ENCODE data around the gene IGFL1. TPM values are rescaled to one million over a fixed set of nuclear protein-coding genes. Genes with fewer than 3 reads are reported as not detected.
"Not testable (repeated sequence)": the region's sequence is repeated elsewhere in the genome, so short reads cannot be mapped to it uniquely, and the experiment has no call there.

Gene IGFL1
- total RNA-seq, 1 donor from 2014 or later, result not detected

DNA sequence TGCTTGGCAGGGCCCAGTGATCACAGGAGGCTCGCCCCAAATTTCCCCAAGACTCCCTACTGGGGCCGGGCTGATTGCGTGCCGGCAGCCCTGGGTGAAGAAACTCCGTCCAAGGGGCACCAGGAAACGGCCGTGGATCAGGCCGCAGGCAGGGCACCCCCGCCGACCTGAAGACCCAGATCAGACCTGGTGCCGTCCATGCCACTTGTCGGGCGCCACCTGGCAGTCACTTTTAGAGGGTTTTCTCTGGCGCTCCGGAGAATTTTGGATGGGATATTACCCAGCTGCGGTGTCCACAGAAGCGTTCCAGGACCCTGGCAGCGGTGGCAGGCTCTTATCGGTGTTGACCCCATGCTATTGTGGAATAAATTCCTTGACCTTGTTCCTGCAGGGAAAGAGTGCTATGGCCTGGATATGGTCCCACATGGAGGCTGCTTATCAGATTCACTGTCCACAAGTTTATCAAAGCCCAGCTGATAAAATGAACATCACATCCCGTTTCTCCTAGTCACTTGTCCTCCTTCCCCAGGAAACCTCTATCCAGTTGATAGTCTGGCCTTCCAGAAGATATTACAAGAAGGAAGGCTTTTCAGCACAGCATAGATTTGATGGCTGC lies 43.3 kb upstream of the IGFL1 start:
- DNase-seq (ENCODE audit: low spot score), result no peak
- TF ChIP-seq, protein P1, sequence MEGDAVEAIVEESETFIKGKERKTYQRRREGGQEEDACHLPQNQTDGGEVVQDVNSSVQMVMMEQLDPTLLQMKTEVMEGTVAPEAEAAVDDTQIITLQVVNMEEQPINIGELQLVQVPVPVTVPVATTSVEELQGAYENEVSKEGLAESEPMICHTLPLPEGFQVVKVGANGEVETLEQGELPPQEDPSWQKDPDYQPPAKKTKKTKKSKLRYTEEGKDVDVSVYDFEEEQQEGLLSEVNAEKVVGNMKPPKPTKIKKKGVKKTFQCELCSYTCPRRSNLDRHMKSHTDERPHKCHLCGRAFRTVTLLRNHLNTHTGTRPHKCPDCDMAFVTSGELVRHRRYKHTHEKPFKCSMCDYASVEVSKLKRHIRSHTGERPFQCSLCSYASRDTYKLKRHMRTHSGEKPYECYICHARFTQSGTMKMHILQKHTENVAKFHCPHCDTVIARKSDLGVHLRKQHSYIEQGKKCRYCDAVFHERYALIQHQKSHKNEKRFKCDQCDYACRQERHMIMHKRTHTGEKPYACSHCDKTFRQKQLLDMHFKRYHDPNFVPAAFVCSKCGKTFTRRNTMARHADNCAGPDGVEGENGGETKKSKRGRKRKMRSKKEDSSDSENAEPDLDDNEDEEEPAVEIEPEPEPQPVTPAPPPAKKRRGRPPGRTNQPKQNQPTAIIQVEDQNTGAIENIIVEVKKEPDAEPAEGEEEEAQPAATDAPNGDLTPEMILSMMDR (IDR thresholded peaks at IDR 0.05; ENCODE audit: unreplicated experiment), result no peak
- peaks cover 5% of the 10 kb centered on the region for H3K4me1 Mint-ChIP-seq (ENCODE audit: unreplicated experiment)
- H3K36me3 Mint-ChIP-seq (ENCODE audit: low read depth, unreplicated experiment), result peaks cover 3% of the 10 kb centered on the region
- H3K27me3 Mint-ChIP-seq (ENCODE audit: unreplicated experiment), result peaks cover 2% of the 10 kb centered on the region
- H3K4me3 Mint-ChIP-seq (ENCODE audit: unreplicated experiment), result no peak overlapping the region
- no peaks in the 10 kb centered on the region for H3K9me3 Mint-ChIP-seq (ENCODE audit: unreplicated experiment)
- no peak overlapping the region for H3K27ac Mint-ChIP-seq (ENCODE audit: unreplicated experiment)

DNA sequence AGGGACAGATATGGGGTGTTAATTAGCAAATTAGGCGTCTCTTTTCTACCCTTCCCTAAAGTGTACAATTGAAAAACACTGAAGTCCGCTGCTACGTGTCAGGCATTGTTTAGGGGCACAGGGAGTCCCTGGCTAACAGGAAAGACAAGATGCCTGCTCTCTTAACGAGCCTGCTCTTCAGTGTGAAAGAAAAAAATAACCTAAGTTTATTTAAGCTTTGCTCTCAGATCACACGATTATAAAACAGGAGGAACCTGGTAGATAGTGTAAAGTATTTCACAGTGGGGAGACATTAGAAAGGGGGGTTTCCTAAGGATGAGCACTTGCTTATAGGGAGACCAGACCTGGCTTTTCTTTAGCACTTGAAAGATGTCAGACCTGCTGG lies 42.8 kb upstream of the IGFL1 start:
- Mint-ChIP-seq H3K4me3 (ENCODE audit: unreplicated experiment) (no peak overlapping the region), H3K27ac (ENCODE audit: unreplicated experiment) (no peak overlapping the region), H3K27me3 (ENCODE audit: unreplicated experiment) (peaks cover 2% of the 10 kb centered on the region), H3K9me3 (ENCODE audit: unreplicated experiment) (no peaks in the 10 kb centered on the region), H3K4me1 (ENCODE audit: unreplicated experiment) (peaks cover 5% of the 10 kb centered on the region), H3K36me3 (ENCODE audit: low read depth, unreplicated experiment) (peaks cover 3% of the 10 kb centered on the region)
- TF ChIP-seq, protein P1 (IDR thresholded peaks at IDR 0.05; ENCODE audit: unreplicated experiment), result no peak
- no peak for DNase-seq (ENCODE audit: low spot score)

DNA sequence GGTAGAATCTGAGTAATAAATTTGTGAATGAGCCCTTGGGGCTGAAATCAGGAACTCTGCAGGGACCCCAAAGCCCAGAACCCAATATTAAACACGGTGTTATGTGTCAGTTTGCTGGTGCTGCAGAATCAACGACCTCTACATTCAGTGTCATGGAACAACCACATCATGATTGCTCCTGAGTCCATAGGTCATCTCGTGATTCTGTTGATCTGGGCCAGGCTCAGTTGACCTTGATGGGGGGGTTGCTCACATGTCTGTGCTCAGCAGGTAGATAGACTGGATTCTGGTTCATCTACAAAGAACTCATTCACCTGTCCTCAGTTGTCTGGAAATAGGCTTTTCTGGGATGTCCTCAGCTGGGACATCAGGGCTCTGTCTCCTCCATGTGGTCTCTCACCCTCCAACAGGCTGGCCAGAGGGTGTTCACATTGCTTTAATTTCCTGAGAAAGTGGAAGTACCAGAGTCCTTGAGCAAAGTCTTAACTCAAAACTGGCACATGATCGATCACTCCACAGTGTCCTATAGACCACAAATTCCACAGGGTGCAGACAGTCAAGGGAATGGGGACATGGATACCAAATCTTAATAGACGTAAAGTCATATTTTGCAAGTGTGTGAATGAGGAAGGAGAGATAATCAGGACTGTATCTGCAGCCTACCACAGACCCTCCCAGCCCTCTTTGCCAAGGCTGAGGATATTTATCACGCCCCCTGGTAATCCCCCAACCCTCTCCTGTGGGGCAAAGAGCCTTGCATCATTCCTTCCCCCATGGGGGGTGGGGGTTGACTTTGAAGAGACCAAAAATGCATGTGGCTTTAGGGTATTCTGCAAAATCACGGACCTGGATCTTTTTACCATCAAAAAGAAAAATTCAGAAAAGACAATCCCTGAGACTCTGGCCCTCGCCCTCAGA lies 39.3 kb upstream of the IGFL1 start:
- Mint-ChIP-seq H3K27ac (ENCODE audit: unreplicated experiment) (no peak overlapping the region), H3K4me1 (ENCODE audit: unreplicated experiment) (peaks cover 5% of the 10 kb centered on the region), H3K4me3 (ENCODE audit: unreplicated experiment) (no peak overlapping the region), H3K36me3 (ENCODE audit: low read depth, unreplicated experiment) (no peaks in the 10 kb centered on the region), H3K27me3 (ENCODE audit: unreplicated experiment) (no peaks in the 10 kb centered on the region), H3K9me3 (ENCODE audit: unreplicated experiment) (no peaks in the 10 kb centered on the region)
- no peak for DNase-seq (ENCODE audit: low spot score)
- TF ChIP-seq, protein P1 (IDR thresholded peaks at IDR 0.05; ENCODE audit: unreplicated experiment), result no peak

DNA sequence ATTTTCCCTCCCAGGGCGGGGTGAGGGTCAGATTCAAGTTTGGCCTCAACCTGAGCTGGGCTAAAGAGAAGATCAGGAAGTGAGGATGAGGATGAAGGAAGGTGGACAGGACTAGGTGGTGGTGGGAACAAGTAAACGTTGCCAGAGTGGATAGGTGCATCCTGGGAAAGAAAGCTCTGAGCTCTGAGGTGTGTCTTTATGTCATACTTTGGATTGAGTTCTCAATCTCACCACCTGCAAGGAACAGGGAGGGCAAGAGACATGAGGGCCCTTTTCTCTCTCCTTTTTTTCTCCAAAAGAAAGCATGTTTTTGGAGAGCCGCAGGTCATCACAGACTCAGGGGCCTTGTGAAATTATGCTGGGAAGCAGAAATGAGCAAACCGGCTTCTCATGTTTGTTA lies 38.2 kb upstream of the IGFL1 start:
- Mint-ChIP-seq H3K4me3 (ENCODE audit: unreplicated experiment) (no peak overlapping the region), H3K9me3 (ENCODE audit: unreplicated experiment) (no peaks in the 10 kb centered on the region), H3K4me1 (ENCODE audit: unreplicated experiment) (peaks cover 4% of the 10 kb centered on the region), H3K27ac (ENCODE audit: unreplicated experiment) (no peak overlapping the region), H3K27me3 (ENCODE audit: unreplicated experiment) (peaks cover 2% of the 10 kb centered on the region), H3K36me3 (ENCODE audit: low read depth, unreplicated experiment) (no peaks in the 10 kb centered on the region)
- TF ChIP-seq, protein P1 (IDR thresholded peaks at IDR 0.05; ENCODE audit: unreplicated experiment), result no peak
- no peak for DNase-seq (ENCODE audit: low spot score)

DNA sequence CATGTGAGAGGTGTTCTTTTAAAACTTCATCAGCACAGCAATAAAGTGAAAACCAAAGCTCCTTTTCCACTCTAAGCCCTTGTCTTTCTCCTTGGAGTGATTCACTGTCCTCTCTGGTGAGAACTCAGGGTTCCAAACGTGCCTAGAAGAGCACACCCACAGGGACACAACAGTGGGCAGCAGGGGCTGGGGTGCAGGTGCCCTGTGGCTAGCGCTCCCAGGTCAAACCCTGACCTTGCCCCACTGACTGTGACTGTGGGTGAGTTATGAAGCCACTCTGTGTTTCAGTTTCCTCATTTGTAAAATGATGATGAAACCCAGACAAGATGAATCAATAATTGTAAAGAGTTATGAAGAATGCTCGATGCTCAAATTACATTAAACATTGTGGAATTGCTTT lies 37.6 kb upstream of the IGFL1 start:
- Mint-ChIP-seq H3K4me1 (ENCODE audit: unreplicated experiment) (no peaks in the 10 kb centered on the region), H3K27ac (ENCODE audit: unreplicated experiment) (no peak overlapping the region), H3K9me3 (ENCODE audit: unreplicated experiment) (no peaks in the 10 kb centered on the region), H3K4me3 (ENCODE audit: unreplicated experiment) (no peak overlapping the region), H3K27me3 (ENCODE audit: unreplicated experiment) (peaks cover 2% of the 10 kb centered on the region), H3K36me3 (ENCODE audit: low read depth, unreplicated experiment) (no peaks in the 10 kb centered on the region)
- TF ChIP-seq, protein P1 (IDR thresholded peaks at IDR 0.05; ENCODE audit: unreplicated experiment), result no peak
- DNase-seq (ENCODE audit: low spot score), result no peak

DNA sequence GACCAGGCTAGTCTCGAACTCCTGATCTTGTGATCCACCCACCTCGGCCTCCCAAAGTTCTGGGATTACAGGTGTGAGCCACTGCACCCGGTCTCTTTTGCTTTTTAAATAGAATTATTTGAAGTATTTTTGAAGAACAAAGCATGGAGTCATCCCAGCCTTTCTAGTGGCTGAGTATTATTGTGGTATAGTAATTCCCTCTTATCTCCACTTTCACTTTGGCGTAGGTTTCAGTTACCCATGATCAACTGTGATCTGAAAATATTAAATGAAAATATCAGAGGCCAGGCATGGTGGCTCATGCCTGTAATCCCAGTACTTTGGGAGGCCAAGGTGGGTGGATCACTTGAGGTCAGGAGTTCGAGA lies 36.9 kb upstream of the IGFL1 start:
- not testable (repeated sequence) for H3K4me3 Mint-ChIP-seq (ENCODE audit: unreplicated experiment); DNase-seq (ENCODE audit: low spot score); H3K27ac Mint-ChIP-seq (ENCODE audit: unreplicated experiment); H3K4me1 Mint-ChIP-seq (ENCODE audit: unreplicated experiment); H3K9me3 Mint-ChIP-seq (ENCODE audit: unreplicated experiment); H3K36me3 Mint-ChIP-seq (ENCODE audit: low read depth, unreplicated experiment); H3K27me3 Mint-ChIP-seq (ENCODE audit: unreplicated experiment)
